Measurements from ENCODE around the gene CEBPZ.

The CEBPZ gene

DNA sequence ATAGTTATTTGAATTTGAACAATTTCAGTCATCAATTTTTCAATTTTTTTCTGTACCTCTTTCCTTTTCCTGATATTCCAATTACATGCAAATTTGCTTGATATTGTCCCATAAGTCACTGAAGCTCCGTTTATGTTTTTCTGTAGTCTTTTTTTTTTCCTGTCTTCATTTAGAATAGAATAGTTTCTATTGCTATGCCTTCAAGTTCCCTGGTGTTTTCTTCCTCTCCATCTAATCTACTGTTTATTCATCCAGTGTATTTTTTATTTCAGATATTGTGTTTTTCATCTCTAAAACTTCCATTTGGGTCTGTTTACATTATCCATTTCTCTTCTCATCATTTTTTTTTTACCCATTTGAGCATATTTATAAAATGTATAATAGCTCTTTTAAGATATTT, 66.6 kb downstream of the CEBPZ start:
- ChIA-PET POLR2A (no interaction called here), CTCF (interaction anchor here (0.6 kb wide), 1 partner anchor 184 kb away, joined by 3 read pairs; no protein-coding TSS in a partner anchor)
- TF ChIP-seq ZNF384 (IDR thresholded peaks at IDR 0.05) (no peak), SP1 (IDR thresholded peaks at IDR 0.05) (no peak), HDGF (IDR thresholded peaks at IDR 0.05; ENCODE audit: borderline replicate concordance) (no peak), SUZ12 (IDR thresholded peaks at IDR 0.05) (no peak), NFRKB (IDR thresholded peaks at IDR 0.05) (no peak), CTBP1 (IDR thresholded peaks at IDR 0.05; ENCODE audit: borderline replicate concordance) (no peak), ELF4 (IDR thresholded peaks at IDR 0.05) (no peak), TARDBP (IDR thresholded peaks at IDR 0.05) (no peak), FOXK2 (IDR thresholded peaks at IDR 0.05) (no peak), FOXA1 (IDR thresholded peaks at IDR 0.05) (no peak), FOXM1 (IDR thresholded peaks at IDR 0.05; ENCODE audit: borderline replicate concordance) (no peak), PKNOX1 (IDR thresholded peaks at IDR 0.05) (no peak)
- DNase-seq (ENCODE audit: extremely low spot score) = no peak

- ChIA-PET CTCF (no interaction called here), POLR2A (interaction anchor here (1.0 to 1.4 kb wide), 7 partner anchors 11 to 75 kb away, joined by 3 to 5 read pairs (median 4); partner anchors contain the start of genes CEBPZ, CEBPZOS and NDUFAF7)
- DNase-seq (ENCODE audit: extremely low spot score) = peak; percentile 90
- no peak for TF ChIP-seq FOXK2 (IDR thresholded peaks at IDR 0.05)
- peak; percentile 77 for TF ChIP-seq L3MBTL2 (conservative IDR thresholded peaks at IDR 0.05)
These were observed 74.3 kb downstream of the CEBPZ start, which contains the start of gene EIF2AK2 for GRCh38 chr2:37156857-37157714. Gene EIF2AK2 (minus strand): TSS chr2:37156980. CDS start chr2:37147806, 9,174 bp downstream.

DNA sequence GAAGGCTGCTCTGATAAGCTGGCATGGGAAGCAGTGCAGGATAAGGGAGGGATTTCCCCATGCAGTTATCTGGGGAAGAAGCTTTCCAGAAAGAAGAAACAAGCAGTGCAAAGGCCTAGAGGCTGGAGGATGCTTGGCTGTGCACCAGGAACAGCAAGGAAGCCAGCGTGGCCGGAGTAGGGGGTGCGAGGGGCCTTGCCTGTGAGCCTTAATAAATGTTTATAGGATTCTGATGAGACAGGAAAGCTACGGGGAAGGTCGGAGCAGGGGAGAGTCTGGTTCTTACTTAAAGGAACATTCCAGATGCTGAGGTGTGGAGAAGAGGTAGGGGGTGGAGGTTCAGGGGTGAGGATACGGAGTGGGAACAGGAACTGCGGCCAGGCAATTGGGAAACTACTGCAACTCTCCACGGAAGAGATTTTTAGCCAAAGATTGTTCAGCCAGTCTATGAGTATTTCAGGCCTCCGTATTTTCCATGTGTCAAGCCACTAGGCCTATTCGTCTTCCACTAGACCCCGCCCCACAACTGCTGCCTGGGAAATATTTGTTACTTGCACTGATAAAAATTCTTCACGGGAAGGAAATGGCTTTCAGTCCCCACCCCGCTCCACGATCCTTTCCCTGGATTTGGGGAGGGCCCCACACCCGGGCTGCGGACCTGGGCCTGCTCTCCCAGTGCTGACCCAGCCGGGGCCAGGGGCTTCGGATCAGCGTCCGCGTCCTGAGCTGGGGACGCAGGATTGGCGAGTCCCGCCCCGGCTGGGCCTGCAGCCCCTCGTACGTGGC, 75.1 kb downstream of the CEBPZ start:
- peak; percentile 55 for DNase-seq (ENCODE audit: extremely low spot score)
- TF ChIP-seq L3MBTL2 (conservative IDR thresholded peaks at IDR 0.05) (peak; percentile 28), TARDBP (IDR thresholded peaks at IDR 0.05) (no peak), PKNOX1 (IDR thresholded peaks at IDR 0.05) (peak; percentile 40; the same call in 1 of the 2 replicates), CTBP1 (IDR thresholded peaks at IDR 0.05; ENCODE audit: borderline replicate concordance) (no peak), BHLHE40 (IDR thresholded peaks at IDR 0.05; ENCODE audit: borderline replicate concordance) (no peak), ARNT (IDR thresholded peaks at IDR 0.05) (no peak), FOXK2 (IDR thresholded peaks at IDR 0.05) (no peak)
- ChIA-PET CTCF (interaction anchor here (0.6 to 0.7 kb wide), 2 partner anchors 317 to 397 kb away, joined by 3 read pairs; no protein-coding TSS in a partner anchor), POLR2A (interaction anchor here (1.0 to 1.4 kb wide), 5 partner anchors 12 to 76 kb away, joined by 4 to 5 read pairs (median 4); partner anchors contain the start of genes CEBPZ, CEBPZOS and NDUFAF7)

DNA sequence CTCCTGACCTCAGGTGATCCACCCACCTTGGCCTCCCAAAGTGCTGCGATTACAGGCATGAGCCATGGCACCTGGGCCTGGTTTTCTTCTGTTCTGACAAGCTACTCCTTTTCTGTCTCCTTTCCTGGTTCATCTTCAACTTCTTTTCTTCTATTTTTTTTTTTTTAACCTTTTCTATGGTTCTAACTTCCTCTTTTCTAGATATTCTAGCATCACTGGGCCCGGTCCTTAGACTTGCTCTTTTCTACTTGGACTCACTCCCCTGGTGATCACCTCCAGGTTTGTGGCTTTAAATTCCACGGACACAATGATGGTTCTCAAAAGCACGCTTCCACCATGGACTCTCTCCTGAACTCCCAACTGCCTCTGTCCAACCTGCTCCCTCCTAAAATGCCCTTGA, 76.6 kb downstream of the CEBPZ start:
- no peak for DNase-seq (ENCODE audit: extremely low spot score)
- ChIA-PET POLR2A (no interaction called here), CTCF (no interaction called here)
- TF ChIP-seq ELF4 (IDR thresholded peaks at IDR 0.05) = no peak
- TF ChIP-seq SUZ12 (IDR thresholded peaks at IDR 0.05) = no peak
- no peak for TF ChIP-seq CTBP1 (IDR thresholded peaks at IDR 0.05; ENCODE audit: borderline replicate concordance)
- no peak for TF ChIP-seq NFRKB (IDR thresholded peaks at IDR 0.05)
- TF ChIP-seq ARNT (IDR thresholded peaks at IDR 0.05) = no peak
- no peak for TF ChIP-seq FOXA1 (IDR thresholded peaks at IDR 0.05)
- TF ChIP-seq TARDBP (IDR thresholded peaks at IDR 0.05) = no peak
- TF ChIP-seq L3MBTL2 (conservative IDR thresholded peaks at IDR 0.05) = no peak

DNA sequence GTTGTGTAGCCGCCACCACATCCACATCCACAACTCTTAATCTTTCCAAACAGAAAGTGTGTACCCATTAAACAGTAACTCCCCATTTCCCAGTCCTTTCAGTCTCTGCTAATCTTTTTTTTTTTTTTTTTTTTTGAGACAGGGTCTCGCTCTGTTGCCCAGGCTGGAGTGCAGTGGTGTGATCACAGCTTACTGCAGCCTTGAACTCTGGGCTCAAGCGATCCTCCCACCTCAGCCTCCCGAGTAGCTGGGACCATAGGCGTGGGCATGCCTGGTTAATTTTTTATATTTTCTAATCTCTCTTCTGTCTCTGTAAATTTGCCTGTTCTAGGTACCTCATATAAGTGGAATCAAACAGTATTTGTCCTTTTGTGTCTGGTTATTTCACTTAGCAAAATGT, 78.2 kb downstream of the CEBPZ start:
- no peak for TF ChIP-seq NFRKB (IDR thresholded peaks at IDR 0.05)
- no peak for TF ChIP-seq ARNT (IDR thresholded peaks at IDR 0.05)
- TF ChIP-seq FOXK2 (IDR thresholded peaks at IDR 0.05) = no peak
- no peak for TF ChIP-seq FOXA1 (IDR thresholded peaks at IDR 0.05)
- no peak for TF ChIP-seq SUZ12 (IDR thresholded peaks at IDR 0.05)
- no peak for TF ChIP-seq BHLHE40 (IDR thresholded peaks at IDR 0.05; ENCODE audit: borderline replicate concordance)
- no peak for TF ChIP-seq ZNF384 (IDR thresholded peaks at IDR 0.05)
- no peak for TF ChIP-seq LEF1 (IDR thresholded peaks at IDR 0.05; ENCODE audit: borderline replicate concordance)
- TF ChIP-seq TARDBP (IDR thresholded peaks at IDR 0.05) = no peak
- no peak for TF ChIP-seq CTBP1 (IDR thresholded peaks at IDR 0.05; ENCODE audit: borderline replicate concordance)
- TF ChIP-seq PKNOX1 (IDR thresholded peaks at IDR 0.05) = no peak
- TF ChIP-seq L3MBTL2 (conservative IDR thresholded peaks at IDR 0.05) = no peak
- TF ChIP-seq FOXM1 (IDR thresholded peaks at IDR 0.05; ENCODE audit: borderline replicate concordance) = no peak
- no peak for TF ChIP-seq HDGF (IDR thresholded peaks at IDR 0.05; ENCODE audit: borderline replicate concordance)
- TF ChIP-seq ELF4 (IDR thresholded peaks at IDR 0.05) = no peak
- no peak for DNase-seq (ENCODE audit: extremely low spot score)
- CTCF ChIA-PET = no interaction called here
- POLR2A ChIA-PET = no interaction called here

Measured in HEK293T (cell line).